ENCODE results near the gene HOXC11. TPM values are rescaled to one million over a fixed set of nuclear protein-coding genes. Genes with fewer than 3 reads are reported as not detected.
A peak's percentile ranks its signal among the peaks of the same experiment; 100 is the strongest.

Gene HOXC11
- total RNA-seq, 1 donor from 2014 or later = not detected

GRCh38 chr12:53955776-53956250, 17.1 kb upstream of the HOXC11 start:
- no peak for DNase-seq (ENCODE audit: low spot score)
- Mint-ChIP-seq H3K4me1 (ENCODE audit: low read depth) (no peaks in the 10 kb centered on the region), H3K4me3 (no peak overlapping the region), H3K36me3 (ENCODE audit: low read depth) (no peaks in the 10 kb centered on the region), H3K27ac (peak overlapping the region; percentile 46), H3K27me3 (ENCODE audit: insufficient read depth) (peaks cover 88% of the 10 kb centered on the region), H3K9me3 (no peaks in the 10 kb centered on the region)
- intact Hi-C loops (cut with micrococcal nuclease) = loop anchor here (2.0 kb wide), 1 partner anchor 17 kb away; the partner anchor contains the start of gene HOXC11

GRCh38 chr12:53956251-53956887, 16.6 kb upstream of the HOXC11 start:
- intact Hi-C loops (cut with micrococcal nuclease) = loop anchor here (2.0 kb wide), 1 partner anchor 16 kb away; the partner anchor contains the start of gene HOXC11
- H3K9me3 Mint-ChIP-seq = no peaks in the 10 kb centered on the region
- no peaks in the 10 kb centered on the region for H3K36me3 Mint-ChIP-seq (ENCODE audit: low read depth)
- H3K4me1 Mint-ChIP-seq (ENCODE audit: low read depth) = no peaks in the 10 kb centered on the region
- no peak overlapping the region for H3K4me3 Mint-ChIP-seq
- DNase-seq (ENCODE audit: low spot score) = no peak
- H3K27ac Mint-ChIP-seq = peak overlapping the region; percentile 63
- peaks cover 84% of the 10 kb centered on the region for H3K27me3 Mint-ChIP-seq (ENCODE audit: insufficient read depth)

- no peak for DNase-seq (ENCODE audit: low spot score)
- Mint-ChIP-seq H3K4me3 (no peak overlapping the region), H3K36me3 (ENCODE audit: low read depth) (no peaks in the 10 kb centered on the region), H3K27ac (no peak overlapping the region), H3K27me3 (ENCODE audit: insufficient read depth) (peaks cover 83% of the 10 kb centered on the region), H3K4me1 (ENCODE audit: low read depth) (no peaks in the 10 kb centered on the region), H3K9me3 (no peaks in the 10 kb centered on the region)
- intact Hi-C loops (cut with micrococcal nuclease) = loop anchor here (2.0 kb wide), 1 partner anchor 16 kb away; the partner anchor contains the start of gene HOXC11
Measured at GRCh38 chr12:53956914-53957536, 15.9 kb upstream of the HOXC11 start.

DNA sequence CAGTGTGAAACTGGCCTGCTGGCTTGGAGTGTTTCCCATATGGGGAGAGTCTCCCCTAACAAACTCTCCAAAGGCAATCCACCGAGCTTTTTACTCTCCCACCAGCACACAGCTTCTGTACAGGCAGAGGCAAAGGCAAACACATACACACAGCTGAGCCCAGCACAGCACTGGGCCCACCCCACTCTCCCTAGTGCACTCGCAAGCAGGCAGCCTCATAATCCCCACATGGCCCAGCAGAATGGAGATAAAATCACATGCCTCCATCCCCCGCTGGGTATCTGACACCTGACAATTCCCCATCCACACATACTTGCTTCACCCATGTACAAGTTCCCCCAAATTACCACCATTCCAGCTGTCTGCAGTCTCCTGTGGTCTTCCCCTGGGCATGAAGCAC, 14.8 kb upstream of the HOXC11 start:
- DNase-seq (ENCODE audit: low spot score) = no peak
- Mint-ChIP-seq H3K4me1 (ENCODE audit: low read depth) (no peaks in the 10 kb centered on the region), H3K36me3 (ENCODE audit: low read depth) (no peaks in the 10 kb centered on the region), H3K27ac (no peak overlapping the region), H3K4me3 (no peak overlapping the region), H3K9me3 (no peaks in the 10 kb centered on the region), H3K27me3 (ENCODE audit: insufficient read depth) (peaks cover 83% of the 10 kb centered on the region)
- intact Hi-C loops (cut with micrococcal nuclease) = no loop called here

GRCh38 chr12:53959314-53959713, 13.6 kb upstream of the HOXC11 start:
- Mint-ChIP-seq H3K4me3 (no peak overlapping the region), H3K36me3 (ENCODE audit: low read depth) (no peaks in the 10 kb centered on the region), H3K27ac (no peak overlapping the region), H3K27me3 (ENCODE audit: insufficient read depth) (peaks cover 83% of the 10 kb centered on the region), H3K9me3 (no peaks in the 10 kb centered on the region), H3K4me1 (ENCODE audit: low read depth) (no peaks in the 10 kb centered on the region)
- intact Hi-C loops (cut with micrococcal nuclease) = no loop called here
- no peak for DNase-seq (ENCODE audit: low spot score)

DNA sequence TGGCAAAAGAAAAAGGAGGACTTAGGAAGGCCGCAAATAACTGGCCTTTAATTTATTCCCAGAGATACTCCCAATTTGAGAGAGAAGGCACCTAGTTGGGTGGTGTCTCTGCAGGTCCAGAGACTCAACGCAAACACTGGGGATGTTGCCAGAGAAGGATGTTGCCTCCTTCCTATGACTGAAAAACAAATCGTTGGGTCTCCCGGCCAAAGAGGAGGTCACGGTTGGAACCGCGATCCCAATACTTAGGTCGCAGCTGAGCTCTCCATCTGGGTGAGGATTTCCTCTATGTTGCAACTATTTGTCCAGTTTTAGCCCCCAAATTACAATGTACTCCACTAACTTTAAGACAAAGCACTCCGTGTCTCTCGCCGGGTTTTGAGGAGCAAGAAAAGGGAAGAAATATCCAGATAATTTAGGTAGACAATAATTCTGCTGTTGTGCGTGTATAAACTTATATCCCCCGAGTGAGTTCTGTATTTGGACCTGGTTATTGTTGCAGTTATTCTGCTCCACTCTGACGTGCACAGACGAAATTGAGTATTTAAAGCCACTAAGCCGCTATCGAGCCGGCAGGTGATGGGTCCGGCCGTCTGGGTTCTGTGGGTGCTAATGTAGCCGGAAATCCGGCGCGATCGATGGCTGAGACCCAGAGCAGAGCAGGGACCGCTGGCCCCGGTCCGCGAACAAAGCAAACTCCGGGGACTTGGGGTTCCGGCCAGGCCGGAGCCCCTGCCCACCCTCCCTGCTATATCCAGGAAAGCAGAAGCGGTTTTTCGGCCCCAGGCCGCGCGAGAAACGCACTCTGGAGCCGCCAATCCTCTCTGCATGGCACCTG, 12.5 kb upstream of the HOXC11 start:
- Mint-ChIP-seq H3K27me3 (ENCODE audit: insufficient read depth) (peaks cover 88% of the 10 kb centered on the region), H3K36me3 (ENCODE audit: low read depth) (no peaks in the 10 kb centered on the region), H3K9me3 (no peaks in the 10 kb centered on the region), H3K4me3 (no peak overlapping the region), H3K4me1 (ENCODE audit: low read depth) (peaks cover 3% of the 10 kb centered on the region), H3K27ac (peak overlapping the region; percentile 50)
- intact Hi-C loops (cut with micrococcal nuclease) = no loop called here
- no peak for DNase-seq (ENCODE audit: low spot score)

GRCh38 chr12:53961025-53961761, 11.7 kb upstream of the HOXC11 start:
- DNase-seq (ENCODE audit: low spot score) = no peak
- Mint-ChIP-seq H3K4me3 (no peak overlapping the region), H3K9me3 (no peaks in the 10 kb centered on the region), H3K27me3 (ENCODE audit: insufficient read depth) (peaks cover 88% of the 10 kb centered on the region), H3K27ac (peak overlapping the region; percentile 50), H3K36me3 (ENCODE audit: low read depth) (no peaks in the 10 kb centered on the region), H3K4me1 (ENCODE audit: low read depth) (peaks cover 6% of the 10 kb centered on the region)
- intact Hi-C loops (cut with micrococcal nuclease) = no loop called here

DNA sequence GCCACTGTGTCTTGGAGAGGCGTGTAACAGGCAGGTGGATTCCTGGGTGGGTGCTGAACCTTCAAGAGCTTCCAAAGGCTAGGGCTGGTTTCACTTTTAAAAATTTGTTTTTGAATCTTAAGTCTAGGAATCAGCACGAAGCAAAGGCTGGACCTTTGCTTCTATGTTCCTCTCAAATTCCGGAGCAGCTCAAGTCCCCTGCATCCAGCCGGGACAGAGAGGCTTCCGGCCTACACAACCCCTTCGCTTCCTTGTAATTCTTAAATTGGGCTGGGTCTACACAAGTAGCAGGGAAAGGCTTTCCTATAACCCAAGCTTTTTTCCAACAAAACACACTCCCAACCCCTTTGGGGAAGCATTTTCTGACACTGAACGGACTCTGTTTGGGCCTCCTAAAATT, 9.9 kb upstream of the HOXC11 start:
- H3K4me3 Mint-ChIP-seq = no peak overlapping the region
- no peak for DNase-seq (ENCODE audit: low spot score)
- H3K36me3 Mint-ChIP-seq (ENCODE audit: low read depth) = no peaks in the 10 kb centered on the region
- no peaks in the 10 kb centered on the region for H3K9me3 Mint-ChIP-seq
- peaks cover 88% of the 10 kb centered on the region for H3K27me3 Mint-ChIP-seq (ENCODE audit: insufficient read depth)
- H3K4me1 Mint-ChIP-seq (ENCODE audit: low read depth) = peaks cover 6% of the 10 kb centered on the region
- H3K27ac Mint-ChIP-seq = no peak overlapping the region
- intact Hi-C loops (cut with micrococcal nuclease) = loop anchor here (2.0 kb wide), 1 partner anchor 34 kb away; no protein-coding TSS in a partner anchor

DNA sequence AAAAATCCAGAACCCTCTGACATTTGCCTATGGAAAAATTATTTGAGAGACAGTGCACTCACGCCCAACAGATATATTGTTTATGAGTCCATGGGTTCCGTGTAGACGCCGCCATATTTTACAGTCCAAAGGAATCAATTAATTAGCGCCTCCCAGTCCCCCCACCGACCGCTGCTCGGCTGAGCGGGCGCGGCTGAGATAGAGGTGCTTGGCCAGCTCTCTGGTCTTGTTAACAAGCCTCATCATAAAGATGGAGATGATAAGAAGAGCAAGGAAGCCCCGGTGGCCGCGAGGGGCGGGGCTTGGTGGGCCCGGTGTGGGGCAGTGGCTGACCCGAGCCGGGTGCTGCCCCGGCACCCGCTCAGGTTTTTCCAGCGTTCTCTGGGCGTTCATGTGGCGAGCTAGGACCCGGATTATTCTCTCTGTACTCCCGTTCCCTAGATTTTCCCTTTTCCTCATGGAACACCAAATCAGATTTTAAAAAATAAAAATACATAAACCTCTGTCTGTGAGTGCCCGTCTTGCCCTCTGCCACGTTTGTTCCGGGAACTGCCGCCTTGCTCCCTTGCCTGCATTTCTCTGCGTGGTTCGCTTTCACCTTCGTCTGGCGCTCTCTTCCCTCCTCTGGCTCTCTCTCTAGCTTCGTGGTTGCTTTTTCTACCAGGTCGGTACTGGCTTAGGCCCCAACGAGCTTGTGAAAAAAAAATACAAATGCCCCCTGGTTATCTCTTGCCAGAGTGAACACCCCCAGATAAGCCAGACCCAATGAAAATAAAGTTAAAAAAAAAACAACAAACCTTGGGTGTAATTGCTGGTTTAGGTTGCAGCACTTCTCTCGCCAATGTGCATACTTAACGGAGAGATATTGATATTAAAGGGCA, 9.3 kb upstream of the HOXC11 start:
- intact Hi-C loops (cut with micrococcal nuclease) = loop anchor here (2.0 kb wide), 1 partner anchor 33 kb away; no protein-coding TSS in a partner anchor
- no peak overlapping the region for H3K4me3 Mint-ChIP-seq
- peak overlapping the region; percentile 14 for H3K27ac Mint-ChIP-seq
- peaks cover 6% of the 10 kb centered on the region for H3K4me1 Mint-ChIP-seq (ENCODE audit: low read depth)
- H3K27me3 Mint-ChIP-seq (ENCODE audit: insufficient read depth) = peaks cover 88% of the 10 kb centered on the region
- no peaks in the 10 kb centered on the region for H3K36me3 Mint-ChIP-seq (ENCODE audit: low read depth)
- H3K9me3 Mint-ChIP-seq = no peaks in the 10 kb centered on the region
- no peak for DNase-seq (ENCODE audit: low spot score)

- Mint-ChIP-seq H3K27me3 (ENCODE audit: insufficient read depth) (peaks cover 90% of the 10 kb centered on the region), H3K4me1 (ENCODE audit: low read depth) (peaks cover 6% of the 10 kb centered on the region), H3K4me3 (no peak overlapping the region), H3K9me3 (no peaks in the 10 kb centered on the region), H3K36me3 (ENCODE audit: low read depth) (no peaks in the 10 kb centered on the region), H3K27ac (no peak overlapping the region)
- DNase-seq (ENCODE audit: low spot score) = no peak
- intact Hi-C loops (cut with micrococcal nuclease) = no loop called here
Measured at GRCh38 chr12:53964315-53964713, 8.6 kb upstream of the HOXC11 start.

DNA sequence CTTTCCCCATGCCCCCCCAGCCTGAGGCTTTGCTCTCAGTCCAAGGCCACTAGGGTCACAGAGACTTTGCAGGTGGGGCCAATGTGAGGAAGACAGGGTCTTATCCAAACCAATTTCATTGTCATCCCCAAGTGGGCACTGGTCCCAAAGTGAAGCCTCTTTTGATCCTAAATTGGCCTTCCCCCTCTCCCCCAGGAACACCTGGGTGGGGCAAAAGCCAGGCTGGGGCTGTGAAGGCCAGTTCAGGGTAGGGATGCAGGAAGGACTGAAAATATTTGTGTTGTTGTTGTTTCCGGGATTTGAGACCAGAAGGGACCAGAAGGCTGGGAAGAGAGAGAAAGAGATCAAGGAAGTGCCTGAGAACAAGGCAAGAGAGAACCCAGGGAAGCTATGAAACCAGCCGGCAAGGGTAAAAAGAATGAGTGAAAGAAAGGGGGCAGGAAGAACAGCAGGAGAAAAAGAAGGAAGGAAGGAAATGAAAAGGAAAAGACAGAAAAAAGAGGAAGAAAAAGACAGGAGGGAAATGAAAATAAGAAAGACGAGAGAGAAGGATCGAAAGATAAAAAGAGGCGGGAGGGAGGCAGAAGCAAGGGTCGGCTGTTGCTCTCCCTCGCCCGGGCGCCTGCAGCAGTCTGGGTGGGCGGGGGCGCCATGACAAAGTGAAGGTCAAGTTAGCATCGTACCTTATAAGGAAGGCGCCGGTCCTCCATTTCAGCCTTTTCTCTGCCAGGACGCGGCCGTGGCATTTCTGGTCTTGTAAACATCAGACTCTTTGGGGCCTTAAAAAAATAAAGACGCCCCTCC, 7.4 kb upstream of the HOXC11 start:
- H3K4me3 Mint-ChIP-seq = no peak overlapping the region
- peaks cover 90% of the 10 kb centered on the region for H3K27me3 Mint-ChIP-seq (ENCODE audit: insufficient read depth)
- DNase-seq (ENCODE audit: low spot score) = no peak
- no peaks in the 10 kb centered on the region for H3K36me3 Mint-ChIP-seq (ENCODE audit: low read depth)
- H3K9me3 Mint-ChIP-seq = no peaks in the 10 kb centered on the region
- intact Hi-C loops (cut with micrococcal nuclease) = loop anchor here (2.0 kb wide), 1 partner anchor 15 kb away; no protein-coding TSS in a partner anchor
- peaks cover 6% of the 10 kb centered on the region for H3K4me1 Mint-ChIP-seq (ENCODE audit: low read depth)
- peak overlapping the region; percentile 30 for H3K27ac Mint-ChIP-seq

Data from activated T-helper 1 cell treated with anti-CD3 and anti-CD28 coated beads, Interleukin-12 subunit alpha, Interleukin-12 subunit beta, Interleukin-2, Interleukin-4 antibody, amounts not matched to agents 30 ng/mL and 10 ng/mL and 1 ng/mL, durations not matched to agents 14 hours and 24 hours and 36 hours (primary cell).